HG03045 (cell line): ENCODE data around the gene AFF1.

Source experiments
- ATAC-seq: cut with Tn5 transposase; IDR thresholded peaks from one replicate; pipeline ENCODE4 v1.9.1; 2021; ENCODE audit warnings: mild to moderate bottlenecking, moderate library complexity; ENCODE audit not compliant: unreplicated experiment

The AFF1 gene, protein sequence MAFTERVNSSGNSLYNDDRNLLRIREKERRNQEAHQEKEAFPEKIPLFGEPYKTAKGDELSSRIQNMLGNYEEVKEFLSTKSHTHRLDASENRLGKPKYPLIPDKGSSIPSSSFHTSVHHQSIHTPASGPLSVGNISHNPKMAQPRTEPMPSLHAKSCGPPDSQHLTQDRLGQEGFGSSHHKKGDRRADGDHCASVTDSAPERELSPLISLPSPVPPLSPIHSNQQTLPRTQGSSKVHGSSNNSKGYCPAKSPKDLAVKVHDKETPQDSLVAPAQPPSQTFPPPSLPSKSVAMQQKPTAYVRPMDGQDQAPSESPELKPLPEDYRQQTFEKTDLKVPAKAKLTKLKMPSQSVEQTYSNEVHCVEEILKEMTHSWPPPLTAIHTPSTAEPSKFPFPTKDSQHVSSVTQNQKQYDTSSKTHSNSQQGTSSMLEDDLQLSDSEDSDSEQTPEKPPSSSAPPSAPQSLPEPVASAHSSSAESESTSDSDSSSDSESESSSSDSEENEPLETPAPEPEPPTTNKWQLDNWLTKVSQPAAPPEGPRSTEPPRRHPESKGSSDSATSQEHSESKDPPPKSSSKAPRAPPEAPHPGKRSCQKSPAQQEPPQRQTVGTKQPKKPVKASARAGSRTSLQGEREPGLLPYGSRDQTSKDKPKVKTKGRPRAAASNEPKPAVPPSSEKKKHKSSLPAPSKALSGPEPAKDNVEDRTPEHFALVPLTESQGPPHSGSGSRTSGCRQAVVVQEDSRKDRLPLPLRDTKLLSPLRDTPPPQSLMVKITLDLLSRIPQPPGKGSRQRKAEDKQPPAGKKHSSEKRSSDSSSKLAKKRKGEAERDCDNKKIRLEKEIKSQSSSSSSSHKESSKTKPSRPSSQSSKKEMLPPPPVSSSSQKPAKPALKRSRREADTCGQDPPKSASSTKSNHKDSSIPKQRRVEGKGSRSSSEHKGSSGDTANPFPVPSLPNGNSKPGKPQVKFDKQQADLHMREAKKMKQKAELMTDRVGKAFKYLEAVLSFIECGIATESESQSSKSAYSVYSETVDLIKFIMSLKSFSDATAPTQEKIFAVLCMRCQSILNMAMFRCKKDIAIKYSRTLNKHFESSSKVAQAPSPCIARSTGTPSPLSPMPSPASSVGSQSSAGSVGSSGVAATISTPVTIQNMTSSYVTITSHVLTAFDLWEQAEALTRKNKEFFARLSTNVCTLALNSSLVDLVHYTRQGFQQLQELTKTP

DNA sequence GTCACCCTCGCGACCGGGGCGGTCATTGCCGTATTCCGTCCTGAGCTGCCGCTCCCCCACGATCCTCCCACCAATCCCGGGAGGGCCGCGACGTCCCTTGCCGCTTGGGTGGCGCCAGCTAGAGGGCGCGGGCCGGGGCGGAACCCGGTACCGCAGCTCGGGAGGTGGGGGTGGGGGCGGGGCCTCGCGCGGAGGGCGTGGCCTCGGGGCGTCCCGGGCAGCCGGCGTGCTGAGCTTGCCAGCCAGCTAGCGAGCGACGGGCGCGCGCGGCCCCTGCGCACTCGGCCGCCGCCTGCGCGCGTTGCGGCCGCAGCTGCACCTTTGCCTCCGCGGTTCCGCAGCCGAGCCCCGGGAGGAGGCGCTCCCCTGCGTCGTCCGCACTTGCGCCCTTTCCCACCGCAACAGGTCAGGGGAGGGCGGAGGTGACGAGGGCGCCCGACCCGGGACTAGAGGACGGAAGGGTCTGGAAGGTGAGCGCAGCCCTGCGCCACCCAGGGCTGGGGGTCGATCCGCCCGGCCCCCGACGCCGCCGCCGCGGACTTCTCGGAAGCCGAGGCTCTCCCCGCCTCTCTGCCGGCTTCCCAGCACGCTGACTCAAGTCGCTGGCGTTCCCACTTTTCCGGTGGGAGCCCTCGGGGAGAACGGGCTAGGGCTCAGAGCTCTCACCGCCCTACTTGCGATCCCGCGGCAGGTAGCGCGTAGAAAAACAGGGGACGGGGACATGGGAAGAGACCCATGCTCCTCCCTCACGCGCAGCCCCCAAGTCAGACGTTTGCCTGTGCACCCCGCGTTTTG, at the start of gene AFF1:
Gene AFF1, plus strand, starts transcription at position 241 of the 795 bp plus-strand sequence. CDS start 13,523 bp downstream, outside the sequence.
- ATAC-seq: peak; percentile 51

GRCh38 chr4:86890790-86891189, 44.0 kb upstream of the AFF1 start:
- no peak for ATAC-seq

GRCh38 chr4:86891762-86892635, 42.8 kb upstream of the AFF1 start, which contains the start of gene C4orf36:
Gene C4orf36, minus strand, starts transcription at chr4:86892422. Its CDS starts 902 bp downstream, at chr4:86891520.
- peak; percentile 52 for ATAC-seq

DNA sequence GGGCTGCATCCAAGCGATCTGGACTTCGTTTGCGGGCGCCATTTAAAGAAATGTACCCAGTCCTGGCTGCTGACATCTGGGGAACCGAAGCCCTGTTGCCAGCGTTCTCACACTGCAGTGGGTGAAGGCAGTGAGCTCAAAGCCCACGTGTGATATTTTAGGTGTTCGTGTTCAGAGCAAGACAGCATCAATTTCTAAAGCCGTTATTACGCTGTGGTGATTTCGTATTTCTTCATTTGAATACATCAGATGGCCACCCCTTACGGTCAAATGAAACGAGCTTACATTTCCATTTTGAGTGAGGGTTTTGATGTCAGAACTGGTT, 42.2 kb upstream of the AFF1 start:
- ATAC-seq: peak; percentile 18

DNA sequence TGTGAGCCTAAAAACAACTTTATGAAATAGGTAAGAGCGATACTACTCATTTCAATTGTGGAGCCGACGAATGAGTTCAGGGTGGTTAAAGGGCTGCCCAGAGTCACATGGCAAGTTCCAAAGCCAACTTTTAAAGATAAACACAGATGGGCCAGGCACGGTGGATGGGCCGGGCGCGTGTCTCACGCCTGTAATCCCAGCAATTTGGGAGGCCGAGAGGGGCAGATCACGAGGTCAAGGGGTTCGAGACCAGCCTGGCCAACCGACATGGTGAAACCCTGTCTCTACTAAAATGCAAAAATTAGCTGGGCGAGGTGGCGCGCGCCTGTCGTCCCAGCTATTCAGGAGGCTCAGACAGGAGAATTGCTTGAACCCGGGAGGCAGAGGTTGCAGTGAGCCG, 41.7 kb upstream of the AFF1 start:
- ATAC-seq: no peak

GRCh38 chr4:86894455-86894854, 40.4 kb upstream of the AFF1 start:
- ATAC-seq: no peak

- ATAC-seq: peak; percentile 46
Measured at GRCh38 chr4:86895692-86896488, 38.9 kb upstream of the AFF1 start.

DNA sequence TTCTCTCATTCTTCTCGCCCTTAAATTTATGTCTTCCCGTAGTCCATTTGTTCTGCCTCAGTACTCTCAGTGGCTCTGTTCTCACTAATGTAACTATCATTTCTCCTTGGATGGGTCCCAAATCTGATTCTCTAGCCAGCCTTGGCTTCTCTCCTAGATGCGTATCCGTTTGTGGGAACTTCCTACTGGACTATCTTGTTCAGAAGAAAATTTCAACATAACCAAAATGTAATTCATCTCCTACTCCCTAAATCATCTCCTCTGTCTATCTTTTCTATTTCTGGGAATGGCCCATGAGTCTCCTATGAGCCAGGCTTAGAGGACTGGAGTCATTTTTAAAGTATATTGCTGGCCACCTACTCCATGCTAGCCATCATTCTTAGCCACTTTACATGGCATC, 38.2 kb upstream of the AFF1 start:
- no peak for ATAC-seq

DNA sequence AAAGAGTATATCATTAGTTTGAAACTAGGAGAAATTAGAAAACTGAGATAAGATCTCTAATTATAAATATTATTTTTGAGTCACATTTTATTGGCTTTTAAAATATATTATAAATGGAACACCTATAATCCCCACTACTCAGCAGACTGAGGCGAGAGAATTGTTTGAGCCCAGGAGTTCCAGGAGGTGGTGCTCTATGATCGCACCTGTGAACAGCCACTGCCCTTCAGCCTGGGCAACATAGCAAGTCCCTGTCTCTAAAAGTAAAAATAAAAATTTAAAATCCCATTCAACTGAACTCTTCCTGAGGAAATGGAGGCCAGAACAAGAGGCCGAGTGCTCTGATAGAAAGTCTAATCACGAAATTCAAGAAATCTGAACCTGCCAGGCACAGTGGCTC, 36.2 kb upstream of the AFF1 start:
- no peak for ATAC-seq

DNA sequence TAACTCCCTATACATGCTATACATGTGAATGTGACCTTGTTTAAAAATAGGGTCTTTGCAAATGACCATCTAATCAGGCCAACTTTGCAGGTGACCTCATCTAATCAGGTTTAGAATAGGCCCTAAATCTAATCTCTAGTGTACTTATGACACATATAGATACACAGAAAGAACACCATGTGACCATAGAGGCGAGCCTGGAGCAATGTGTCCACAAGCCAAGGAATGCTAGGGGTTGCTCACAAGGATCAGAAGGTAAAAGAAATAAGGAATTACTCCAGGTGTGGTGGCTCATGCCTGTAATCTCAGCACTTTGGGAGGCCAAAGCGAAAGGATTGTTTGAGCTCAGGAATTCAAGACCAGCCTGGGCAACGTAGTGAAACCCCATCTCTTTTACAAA, 32.9 kb upstream of the AFF1 start:
- ATAC-seq: no peak

- no peak for ATAC-seq
Measured at GRCh38 chr4:86908251-86908657, 26.6 kb upstream of the AFF1 start.

- ATAC-seq: no peak
Measured at GRCh38 chr4:86909546-86910295, 25.1 kb upstream of the AFF1 start.

DNA sequence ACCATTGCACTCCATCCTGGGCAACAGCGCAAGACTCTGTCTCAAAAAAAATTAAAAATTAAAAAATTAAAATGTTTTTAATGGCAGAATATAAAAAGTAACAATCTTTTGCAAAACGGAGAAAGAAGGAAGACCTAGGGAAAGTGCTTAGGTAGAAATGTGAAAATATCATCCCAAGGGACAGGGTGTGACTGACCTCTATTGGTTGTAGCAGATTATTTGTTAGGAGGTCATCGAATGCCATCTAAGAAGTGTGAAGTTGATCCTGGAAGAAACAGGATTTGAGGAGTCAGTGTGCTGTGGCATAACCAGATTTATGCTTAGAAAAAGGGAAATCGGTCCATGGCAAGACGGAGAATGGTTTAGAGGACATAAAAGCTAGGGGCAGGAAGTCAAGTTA, 24.4 kb upstream of the AFF1 start:
- no peak for ATAC-seq

DNA sequence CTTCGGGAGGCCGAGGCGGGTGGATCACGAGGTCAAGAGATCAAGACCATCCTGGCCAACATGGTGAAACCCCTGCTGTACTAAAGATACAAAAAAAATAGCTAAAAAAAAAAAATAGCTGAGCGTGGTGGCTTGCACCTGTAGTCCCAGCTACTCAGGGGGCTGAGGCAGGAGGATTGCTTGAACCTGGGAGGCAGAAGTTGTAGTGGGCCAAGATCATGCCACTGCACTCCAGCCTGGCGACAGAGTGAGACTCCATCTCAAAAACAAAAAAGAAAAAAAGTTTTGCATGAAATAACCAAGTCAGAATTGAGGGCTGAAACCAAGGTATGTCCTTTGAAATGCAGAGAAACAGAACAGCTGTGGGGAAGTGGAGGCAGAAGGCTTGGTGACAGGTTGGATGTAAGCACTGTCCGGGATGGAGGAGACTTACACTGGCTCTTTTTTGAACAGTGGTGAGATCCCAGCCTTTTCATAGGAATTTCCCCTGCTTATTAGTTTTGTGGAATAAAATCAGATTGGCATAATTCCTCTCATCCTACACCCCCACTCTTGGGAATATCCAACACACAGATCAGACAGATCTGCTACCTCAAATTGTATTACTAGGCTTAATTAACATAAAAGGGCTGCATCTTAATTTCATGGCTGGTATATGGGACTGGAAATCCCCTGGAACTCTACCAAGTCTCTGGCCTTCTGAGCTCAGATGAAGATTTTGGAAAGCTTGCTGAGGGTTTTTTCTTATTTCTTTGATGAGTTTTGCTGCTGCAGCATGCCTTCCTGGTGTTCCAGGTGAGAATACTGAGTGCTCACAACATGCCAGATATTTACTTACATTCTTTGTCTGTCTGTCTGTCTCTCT, 23.8 kb upstream of the AFF1 start:
- ATAC-seq: no peak

- no peak for ATAC-seq
Measured at GRCh38 chr4:86916392-86916791, 18.4 kb upstream of the AFF1 start.

DNA sequence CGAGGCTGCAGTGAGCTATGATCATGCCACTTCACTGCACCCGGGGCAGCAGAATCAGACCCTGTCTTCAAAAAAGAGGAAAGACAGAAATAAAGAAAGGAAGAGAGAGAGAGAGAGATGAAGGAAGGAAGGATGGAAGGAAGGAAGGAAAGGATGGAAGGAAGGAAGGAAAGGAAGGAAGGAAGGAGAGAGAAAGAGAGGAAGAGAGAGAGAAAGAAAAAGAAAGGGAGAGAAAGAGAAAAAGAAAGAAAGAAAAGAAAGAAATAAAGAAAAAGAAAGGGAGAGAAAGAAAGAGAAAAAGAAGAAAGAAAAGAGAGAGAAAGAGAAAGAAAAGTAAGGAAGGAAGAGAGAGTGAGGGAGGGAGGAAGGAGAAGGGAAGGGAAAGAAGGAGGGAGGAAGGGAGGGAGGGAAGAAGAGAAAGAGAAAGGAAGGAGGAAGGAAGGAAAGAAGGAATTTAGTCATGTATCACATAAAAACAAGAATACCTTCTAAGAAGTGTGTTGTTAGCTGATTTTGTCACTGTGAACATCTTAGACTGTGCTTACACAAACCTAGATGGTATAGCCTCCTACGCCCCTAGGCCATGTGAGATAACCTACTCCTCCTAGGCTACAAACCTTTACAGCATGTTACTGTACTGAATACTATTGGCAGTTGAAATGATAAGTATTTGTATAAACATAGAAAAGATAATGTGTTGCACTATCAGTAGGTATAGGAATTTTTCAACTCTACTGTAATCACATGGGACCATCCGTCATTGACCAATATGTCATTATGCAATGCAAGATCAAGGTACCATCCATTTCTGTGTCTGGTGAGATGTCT, 17.4 kb upstream of the AFF1 start:
- ATAC-seq: no peak
